Endothelial cell of umbilical vein (primary cell): ENCODE data around the gene DEPDC1B. TPM values are rescaled to one million over a fixed set of nuclear protein-coding genes. Genes with fewer than 3 reads are reported as not detected.

Experiments used
- BruUV-seq: library from RNA; stranded (reverse); fragments of 400-500 nt; replicated peaks from 2 replicates; lab custom pipeline; 2021; lab: Mats Ljungman, UMichigan
- CTCF ChIA-PET: fragments of 300-600, 350-600 bp; sonication (Branson Sonifier 250); formaldehyde crosslinking; loops from one replicate; lab custom pipeline; 2021; ENCODE audit warnings: antibody characterized with exemption, inconsistent platforms; lab: Charles Lee
- POLR2A ChIA-PET: fragments of 300-600, 350-600 bp; sonication (Branson Sonifier 250); formaldehyde crosslinking; loops from one replicate; lab custom pipeline; 2021; ENCODE audit warnings: antibody characterized with exemption, inconsistent platforms; lab: Charles Lee
- DNase-seq: peaks from one replicate; pipeline ENCODE4 v3.0.0-alpha.2; 2011; ENCODE audit warnings: low read depth, low spot score
- FAIRE-seq: peaks from 2 replicates; lab custom pipeline; 2011; peaks lifted over from hg19 to GRCh38; lab: Jason Lieb, UNC
- H2AFZ ChIP-seq: 2 replicates; pipeline ENCODE4 v1.6.0; 2012; ENCODE audit warnings: low read depth, low read length, control low read depth, inconsistent platforms
- H3K27ac ChIP-seq: 2 replicates; pipeline ENCODE4 v1.5.1; 2011; ENCODE audit warnings: low read depth, mild to moderate bottlenecking, control low read depth, low read length, moderate library complexity; ENCODE audit not compliant: insufficient read depth
- H3K27me3 ChIP-seq, 2 experiments: 2 replicates each; pipeline versions ENCODE4 v1.6.0 to v1.6.1; 2011; ENCODE audit warnings: low read length in 2 of 2, mixed read lengths in 1 of 2; ENCODE audit not compliant: control insufficient read depth in 2 of 2, insufficient read depth in 2 of 2
- H3K36me3 ChIP-seq, 2 experiments: 2 replicates in 1 of 2; 3 replicates in 1 of 2; pipeline ENCODE4 v1.5.1; 2011; ENCODE audit warnings: low read length in 2 of 2, mild to moderate bottlenecking in 1 of 2, moderate library complexity in 1 of 2; ENCODE audit not compliant: control insufficient read depth in 2 of 2, insufficient read depth in 2 of 2; ENCODE audit errors: extremely low read depth in 1 of 2
- H3K4me1 ChIP-seq: 3 replicates; pipeline ENCODE4 v1.5.1; 2011; ENCODE audit warnings: mild to moderate bottlenecking, low read length; ENCODE audit not compliant: control insufficient read depth, insufficient read depth; ENCODE audit errors: extremely low read depth
- H3K4me2 ChIP-seq: 2 replicates; pipeline ENCODE4 v1.6.1; 2011; ENCODE audit warnings: low read length, control low read depth, mixed read lengths; ENCODE audit not compliant: insufficient read depth
- H3K4me3 ChIP-seq, 3 experiments: fragments of 200-600 bp in 1 of 3; sonication (generic), shearing (Covaris generic) in 1 of 3; replicated peaks in 1 of 3; 2 replicates each; pipeline ENCODE4 v1.5.1; 2011 to 2016; ENCODE audit warnings: control low read depth in 3 of 3, low read length in 3 of 3, mild to moderate bottlenecking in 2 of 3, inconsistent platforms in 1 of 3, low read depth in 1 of 3, moderate library complexity in 1 of 3; ENCODE audit not compliant: insufficient read depth in 1 of 3
- H3K79me2 ChIP-seq: 2 replicates; pipeline ENCODE4 v1.6.0; 2012; ENCODE audit warnings: low read length, inconsistent platforms; ENCODE audit not compliant: control insufficient read depth, insufficient read depth
- H3K9ac ChIP-seq: replicated peaks from 2 replicates; pipeline ENCODE3; 2011; ENCODE audit warnings: low read length, control low read depth; ENCODE audit not compliant: insufficient read depth; ENCODE audit errors: extremely low read depth
- H3K9me1 ChIP-seq: replicated peaks from 3 replicates; pipeline ENCODE4 v1.6.0; 2011; ENCODE audit warnings: mild to moderate bottlenecking, low read length; ENCODE audit not compliant: control insufficient read depth, insufficient read depth; ENCODE audit errors: extremely low read depth
- H3K9me3 ChIP-seq: replicated peaks from 2 replicates; pipeline ENCODE4 v1.5.1; 2012; ENCODE audit warnings: low read length, inconsistent platforms; ENCODE audit not compliant: control insufficient read depth, insufficient read depth
- H4K20me1 ChIP-seq: replicated peaks from 2 replicates; pipeline ENCODE3; 2011; ENCODE audit warnings: mild to moderate bottlenecking, low read length; ENCODE audit not compliant: control insufficient read depth, insufficient read depth; ENCODE audit errors: extremely low read depth
- CTCF ChIP-seq, 2 donors: IDR thresholded peaks; 1 replicate in 1 of 2; 2 replicates in 1 of 2; pipeline ENCODE4 v1.5.1; 2011; ENCODE audit warnings: low read length in 2 of 2, mild to moderate bottlenecking in 2 of 2, moderate library complexity in 2 of 2, control low read depth in 1 of 2, inconsistent platforms in 1 of 2, low read depth in 1 of 2; ENCODE audit not compliant: insufficient read depth in 1 of 2; ENCODE audit errors: extremely low read depth in 1 of 2
- EZH2 ChIP-seq: IDR thresholded peaks from 2 replicates; pipeline ENCODE4 v1.6.1; 2012; ENCODE audit warnings: borderline replicate concordance, low read depth, mild to moderate bottlenecking, moderate library complexity, low read length, inconsistent platforms; ENCODE audit not compliant: severe bottlenecking
- FOS ChIP-seq: IDR thresholded peaks from 2 replicates; pipeline ENCODE4 v1.6.1; 2011; ENCODE audit warnings: mild to moderate bottlenecking, low read length, moderate library complexity, borderline replicate concordance; ENCODE audit not compliant: insufficient read depth
- GATA2 ChIP-seq: IDR thresholded peaks from 2 replicates; pipeline ENCODE4 v1.7.0; 2011; ENCODE audit warnings: low read depth, mild to moderate bottlenecking, moderate library complexity, mixed read lengths, low read length; ENCODE audit not compliant: insufficient read length, insufficient read depth
- JUN ChIP-seq: IDR thresholded peaks from 2 replicates; pipeline ENCODE4 v1.6.1; 2011; ENCODE audit warnings: borderline replicate concordance, low read depth; ENCODE audit not compliant: insufficient read length, insufficient read depth
- MAX ChIP-seq: IDR thresholded peaks from 2 replicates; pipeline ENCODE4 v1.6.1; 2011; ENCODE audit not compliant: insufficient read depth, insufficient read length
- MYC ChIP-seq: IDR thresholded peaks from one replicate; pipeline ENCODE4 v1.6.1; 2011; ENCODE audit warnings: mild to moderate bottlenecking, low read depth, low read length
- POLR2A ChIP-seq: IDR thresholded peaks from 2 replicates; pipeline ENCODE4 v1.6.1; 2012; ENCODE audit warnings: low read depth, mild to moderate bottlenecking, control low read depth, low read length
- POLR2AphosphoS5 ChIP-seq: IDR thresholded peaks from 2 replicates; pipeline ENCODE4 v1.6.1; 2012; ENCODE audit warnings: low read depth, mild to moderate bottlenecking, control low read depth, low read length, moderate library complexity; ENCODE audit not compliant: insufficient read depth
- dilution Hi-C: fragments of 300-500 bp; cut with MboI; formaldehyde crosslinking; loops from one replicate; pipeline ENCODE4 v1.15.0; 2019; ENCODE audit warnings: low sequenced_read_pairs; ENCODE audit not compliant: extremely low pct_ligation_motif_present
- intact Hi-C: fragments of 100-400 bp; cut with micrococcal nuclease; formaldehyde crosslinking; loops from one replicate; pipeline ENCODE4 v1.10.0; 2022
- polyA plus RNA-seq, 4 experiments: library from polyadenylated mRNA; depleted of rRNA in 3 of 4; stranded (reverse) in 3 of 4; unstranded in 1 of 4; fragments of >200 nt; gene quantifications; 2 replicates each; pipeline versions ENCODE4 v1.2.1 to v1.2.3, GENCODE V29; 2011 to 2012; ENCODE audit warnings: missing spikeins in 1 of 4
- total RNA-seq: library from RNA; stranded (reverse); gene quantifications from 2 replicates; pipeline ENCODE4 v1.2.3, GENCODE V29; 2021

DEPDC1B gene
- total and polyA plus RNA-seq, 2 donors (not counting 3 experiments of a cell fraction or from before 2014, with no cell fraction given) = 6.7 to 18.7 TPM

- POLR2A ChIA-PET = no interaction called here
- DNase-seq = no peak
- CTCF ChIA-PET = no interaction called here
- H3K9ac ChIP-seq = no peak overlapping the region
- no peak overlapping the region for H3K4me2 ChIP-seq
- dilution Hi-C loops (no loop called here), intact Hi-C loops (no loop called here)
- TF ChIP-seq GATA2 (no peak), POLR2AphosphoS5 (no peak), FOS (no peak), MYC (no peak), JUN (no peak), POLR2A (no peak), EZH2 (no peak), MAX (no peak), CTCF (IDR thresholded peaks at IDR 0.05; ENCODE audit: extremely low read depth in 1 of 2, insufficient read depth in 1 of 2, low read depth in 1 of 2, low read length in 2 of 2) (no peak)
- no peak for FAIRE-seq
- no peak overlapping the region for H3K4me3 ChIP-seq
- no peak overlapping the region for H3K27ac ChIP-seq
- no peaks in the 10 kb centered on the region for H4K20me1 ChIP-seq
- no peaks in the 10 kb centered on the region for H3K9me1 ChIP-seq
- no peaks in the 10 kb centered on the region for H3K79me2 ChIP-seq
- H2AFZ ChIP-seq = no peak overlapping the region
- H3K9me3 ChIP-seq = no peaks in the 10 kb centered on the region
- no TSS peak for BruUV-seq
- H3K4me1 ChIP-seq = no peaks in the 10 kb centered on the region
- H3K27me3 ChIP-seq = no peaks in the 10 kb centered on the region
- no peaks in the 10 kb centered on the region for H3K36me3 ChIP-seq
Observed at GRCh38 chr5:60738933-60739332, 39.0 kb upstream of the DEPDC1B start.
